GM19240 (cell line): ENCODE measurements around the gene DHODH.
"Not testable (repeated sequence)": the region's sequence is repeated elsewhere in the genome, so short reads cannot be mapped to it uniquely, and the experiment has no call there.

Experiments
- DNase-seq: peaks from one replicate; pipeline ENCODE4 v3.0.0; 2011; ENCODE audit warnings: low spot score; ENCODE audit not compliant: insufficient read length

Gene DHODH

DNA sequence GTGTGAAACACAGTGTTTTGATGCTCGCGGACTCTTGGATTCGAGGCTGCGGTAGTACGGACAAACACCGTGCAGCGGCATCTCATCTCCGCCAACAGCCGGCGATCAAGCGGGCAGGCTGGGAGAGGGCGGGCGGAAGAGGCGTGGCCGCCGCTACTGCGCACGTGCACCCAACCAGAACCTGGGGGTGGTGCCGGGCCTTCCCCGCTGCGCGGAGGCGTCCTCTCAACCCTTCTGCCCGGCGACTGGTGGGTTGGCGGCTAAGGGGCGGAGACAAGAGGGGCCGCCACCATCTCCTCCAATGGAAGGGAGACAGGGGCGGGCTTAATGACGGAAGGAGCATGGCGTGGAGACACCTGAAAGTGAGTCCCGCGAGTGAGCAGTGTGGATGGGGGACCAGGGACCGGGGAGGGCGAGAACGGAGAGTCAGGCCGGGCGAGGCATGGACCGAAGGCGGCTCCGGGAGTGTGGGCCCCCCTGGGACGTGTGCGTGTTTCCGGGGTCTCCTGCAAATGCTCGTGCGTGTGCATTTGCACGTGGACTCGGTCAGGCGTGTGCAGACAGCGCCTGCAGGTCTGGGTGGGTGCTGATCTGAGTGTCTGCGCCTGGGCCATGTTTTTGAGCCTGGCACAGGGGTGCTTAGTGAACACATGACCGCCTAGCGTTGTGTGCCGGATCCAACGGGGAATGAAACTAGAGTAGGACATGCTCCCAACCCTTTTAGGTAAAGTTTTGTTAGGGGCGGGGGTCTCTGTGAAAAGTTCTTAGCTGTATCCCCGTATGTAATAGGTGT lies at the start of gene DHODH:
Gene DHODH (plus strand): TSS at position 321 of the 793 bp plus-strand sequence. CDS start 21 bp downstream, at position 342.
- DNase-seq, result peak; percentile 99

DNA sequence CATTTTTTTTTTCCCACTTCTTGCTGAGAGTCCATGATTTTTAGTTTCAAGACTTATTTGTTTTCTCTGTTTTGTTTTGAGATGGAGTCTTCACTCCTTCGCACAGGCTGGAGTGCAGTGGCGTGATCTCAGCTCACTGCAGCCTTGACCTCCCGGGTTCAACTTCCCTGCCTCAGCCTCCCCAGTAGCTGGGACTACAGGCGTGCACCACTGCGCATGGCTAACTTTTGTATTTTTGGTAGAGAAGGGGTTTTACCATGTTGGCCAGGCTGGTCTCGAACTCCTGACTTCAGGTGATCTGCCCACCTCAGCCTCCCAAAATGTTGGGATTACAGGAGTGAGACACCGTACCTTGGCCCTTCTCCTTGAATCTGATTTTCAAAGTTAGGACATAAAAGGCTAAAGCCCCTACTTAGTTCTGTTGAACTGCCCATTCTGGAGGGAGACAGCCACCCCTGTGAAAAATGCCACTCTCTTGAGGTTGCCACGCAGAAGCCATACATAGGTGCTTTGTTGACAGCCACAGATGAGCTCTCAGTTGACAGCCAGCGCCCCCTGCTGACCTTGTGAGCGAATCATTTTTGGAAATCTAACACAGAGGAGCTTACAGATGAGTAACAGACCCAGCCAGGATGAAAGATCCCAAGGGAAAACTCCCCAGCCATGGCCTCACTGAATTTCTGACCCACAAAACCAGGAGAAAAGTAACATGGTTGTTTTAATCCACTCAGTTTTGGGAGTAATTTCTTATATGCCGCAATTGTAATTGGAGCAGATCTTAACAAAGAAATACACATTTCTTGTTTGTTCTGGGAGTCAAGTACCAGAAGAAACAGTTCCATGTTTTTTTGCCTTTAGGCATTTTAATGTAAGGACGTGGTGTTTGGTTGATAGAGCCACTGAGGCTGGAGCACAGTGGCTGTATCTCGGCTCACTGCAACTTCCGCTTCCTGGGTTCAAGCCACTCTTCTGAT lies 47.2 kb upstream of the DHODH start:
- peak; percentile 51 for DNase-seq

DNA sequence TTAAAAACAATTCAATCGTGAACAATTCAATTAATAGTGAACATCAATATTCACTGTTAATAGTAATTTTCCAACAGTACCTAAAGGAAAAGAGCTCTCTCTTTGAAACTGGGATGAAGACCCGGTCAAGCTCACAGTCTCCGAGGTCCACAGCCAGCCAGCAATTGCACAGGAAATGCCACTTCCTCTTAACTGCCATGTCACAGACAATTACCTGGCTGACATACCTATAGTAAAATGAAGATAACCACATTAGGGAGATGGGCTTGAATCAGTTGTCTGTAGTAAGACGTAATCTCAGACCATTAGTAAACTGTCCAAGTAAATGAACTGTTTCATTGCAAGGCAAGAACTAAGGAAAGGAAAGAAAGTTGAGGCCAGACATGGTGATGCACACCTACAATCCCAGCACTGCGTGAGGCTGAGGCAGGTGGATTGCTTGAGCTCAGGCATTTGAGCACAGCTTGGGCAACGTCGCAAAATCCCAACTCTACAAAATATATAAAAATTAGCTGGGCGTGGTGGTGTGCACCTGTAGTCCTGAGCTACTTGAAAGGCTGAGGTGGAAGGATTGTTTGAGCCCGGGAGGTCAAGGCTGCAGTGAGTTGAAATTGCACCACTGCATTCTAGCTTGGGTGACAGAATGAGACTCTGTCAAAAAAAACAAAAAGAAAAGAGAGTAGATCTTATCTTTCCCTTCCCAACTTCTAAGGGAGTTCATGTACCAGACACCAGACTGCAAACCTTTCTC lies 45.2 kb upstream of the DHODH start:
- no peak for DNase-seq

DNA sequence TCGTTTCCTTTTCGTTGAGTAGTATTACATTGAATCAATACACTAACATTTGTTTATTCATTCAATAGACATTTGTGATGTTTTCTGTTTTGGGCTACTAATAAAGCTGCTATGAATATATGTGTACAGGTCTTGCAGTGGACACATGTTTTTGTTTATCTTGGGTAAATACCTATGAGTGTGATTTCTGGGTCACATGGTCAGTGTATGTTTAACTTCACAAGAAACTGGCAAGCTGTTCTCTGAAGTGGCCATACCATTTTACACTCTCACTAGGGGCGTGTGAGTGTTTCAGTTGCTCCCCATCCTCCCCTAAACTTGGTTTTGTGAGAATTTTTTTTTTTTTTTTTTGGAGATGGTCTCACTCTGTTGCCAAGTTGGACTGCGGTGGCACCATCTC lies 43.3 kb upstream of the DHODH start:
- DNase-seq, result no peak

DNA sequence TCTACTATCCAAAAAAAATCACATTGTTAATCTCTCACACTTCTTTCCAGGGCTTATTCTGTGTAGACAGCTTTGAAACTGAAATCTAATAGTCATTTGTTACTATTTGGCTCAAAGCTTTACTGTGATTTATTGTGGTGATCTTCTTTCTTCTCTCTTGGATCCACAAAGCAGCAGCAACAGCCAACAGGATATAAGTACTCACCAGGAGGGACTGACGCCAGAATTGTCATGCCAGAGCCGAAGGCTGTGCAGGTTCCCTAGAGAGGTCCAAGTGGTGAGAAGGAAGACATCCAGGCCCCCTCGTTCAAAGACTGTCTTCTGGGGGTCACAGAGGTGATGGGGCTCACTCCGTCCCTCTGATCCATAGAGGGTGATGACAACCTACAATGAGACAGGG lies 41.6 kb upstream of the DHODH start:
- no peak for DNase-seq

DNA sequence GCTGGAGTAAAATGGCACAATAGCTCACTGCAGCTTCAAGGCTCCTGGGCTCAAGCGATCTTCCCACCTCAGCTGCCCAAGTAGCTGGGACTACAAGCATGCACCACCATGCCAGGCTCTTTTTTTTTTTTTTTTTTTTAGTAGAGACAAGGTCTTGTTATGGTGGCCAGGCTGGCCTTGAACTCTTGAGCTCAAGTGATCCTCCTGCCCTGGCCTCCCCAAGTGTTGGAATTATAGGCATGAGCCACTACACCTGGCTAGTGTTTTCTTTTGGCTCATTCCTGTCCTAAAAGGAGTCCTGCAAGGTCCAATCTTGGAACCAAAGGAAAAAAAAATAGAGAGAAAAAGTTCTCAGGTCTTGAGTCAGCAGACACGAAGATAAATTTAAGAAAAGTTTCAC lies 39.2 kb upstream of the DHODH start:
- DNase-seq, result no peak

DNA sequence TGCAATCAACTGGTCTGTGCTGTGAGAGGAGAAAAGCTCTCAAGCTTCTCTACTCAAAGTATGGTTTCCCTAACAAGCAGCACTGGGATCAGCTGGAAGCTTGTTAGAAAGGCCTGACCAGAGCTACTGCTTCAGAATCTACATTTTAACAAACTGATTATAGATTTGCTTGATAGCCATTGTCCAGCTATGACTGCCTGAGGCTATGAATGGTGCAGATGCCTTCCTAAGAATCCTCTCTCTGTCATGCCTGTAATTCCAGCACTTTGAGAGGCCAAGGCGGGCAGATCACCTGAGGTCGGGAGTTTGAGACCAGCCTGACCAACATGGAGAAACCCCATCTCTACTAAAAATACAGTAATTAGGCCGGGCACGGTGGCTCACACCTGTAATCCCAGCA lies 37.0 kb upstream of the DHODH start:
- DNase-seq, result no peak

DNA sequence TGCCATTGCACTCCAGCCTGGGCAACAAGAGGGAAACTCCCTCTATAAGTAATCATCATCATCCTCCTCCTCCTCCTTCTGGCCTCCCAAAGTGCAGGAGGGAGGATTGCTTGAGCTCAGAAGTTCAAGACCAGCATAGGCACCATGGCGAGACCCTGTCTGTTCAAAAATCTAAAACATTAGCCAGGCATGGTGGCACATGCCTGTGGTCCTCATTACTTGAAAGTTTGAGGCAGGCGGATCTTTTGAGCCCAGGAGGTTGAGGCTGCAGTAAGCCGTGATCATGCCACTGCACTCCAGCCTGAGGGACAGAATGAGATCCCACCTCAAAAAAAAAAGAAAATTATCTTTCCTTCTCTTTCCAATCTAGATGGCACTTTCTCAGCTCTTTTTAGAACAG lies 36.2 kb upstream of the DHODH start:
- DNase-seq, result no peak

DNA sequence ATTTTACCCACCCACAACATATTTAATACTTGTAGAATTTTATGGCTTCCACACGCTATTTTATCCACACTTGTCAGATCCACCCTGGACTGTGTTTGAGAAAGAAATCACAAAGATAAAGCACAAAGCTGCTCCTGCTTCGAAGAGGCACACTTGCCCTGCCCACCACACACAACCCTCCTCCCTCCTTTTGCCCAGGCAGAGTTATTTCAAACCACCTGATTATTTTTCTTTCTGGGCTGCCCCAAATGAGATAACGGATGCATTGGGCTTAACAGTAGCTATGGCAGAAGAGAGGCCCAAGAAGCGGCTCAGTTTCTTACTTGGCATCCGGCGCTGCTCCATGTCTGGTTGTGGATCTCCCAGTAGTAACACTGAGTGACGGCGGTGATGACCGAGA lies 35.5 kb upstream of the DHODH start:
- no peak for DNase-seq

DNA sequence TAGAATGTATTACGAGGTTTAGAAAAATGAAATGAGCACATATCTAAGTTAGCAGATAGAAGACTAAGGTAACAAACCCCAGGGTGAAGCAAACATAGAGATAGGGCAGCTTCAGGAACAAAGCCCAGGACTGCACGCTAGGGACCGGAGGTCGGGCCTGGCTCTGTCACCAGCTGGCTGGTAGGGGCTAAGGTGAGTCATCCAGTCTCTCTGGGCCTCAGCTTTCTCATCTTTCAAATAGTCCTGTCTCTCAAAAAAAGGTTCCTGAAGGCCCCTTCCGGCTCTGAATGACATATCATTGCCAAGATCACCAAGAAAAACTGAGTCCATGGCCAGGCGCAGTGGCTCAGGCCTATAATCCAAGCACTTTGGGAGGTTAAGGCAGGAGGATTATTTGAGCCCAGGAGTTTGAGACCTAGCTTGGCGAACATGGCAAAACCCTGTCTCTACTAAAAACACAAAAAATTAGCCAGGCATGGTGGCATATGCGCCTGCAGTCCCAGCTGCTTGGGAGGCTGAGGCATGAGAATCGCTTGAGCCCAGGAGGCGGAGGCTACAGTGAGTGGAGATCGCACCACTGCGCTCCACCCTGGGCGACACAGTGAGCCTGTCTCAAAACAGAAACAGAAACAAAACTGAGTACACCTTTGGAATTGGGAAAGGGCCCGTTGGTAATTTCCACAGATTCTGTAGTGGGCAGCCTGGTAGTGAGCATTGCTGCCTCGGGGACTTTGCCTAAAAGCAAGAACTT lies 34.3 kb upstream of the DHODH start:
- no peak for DNase-seq

DNA sequence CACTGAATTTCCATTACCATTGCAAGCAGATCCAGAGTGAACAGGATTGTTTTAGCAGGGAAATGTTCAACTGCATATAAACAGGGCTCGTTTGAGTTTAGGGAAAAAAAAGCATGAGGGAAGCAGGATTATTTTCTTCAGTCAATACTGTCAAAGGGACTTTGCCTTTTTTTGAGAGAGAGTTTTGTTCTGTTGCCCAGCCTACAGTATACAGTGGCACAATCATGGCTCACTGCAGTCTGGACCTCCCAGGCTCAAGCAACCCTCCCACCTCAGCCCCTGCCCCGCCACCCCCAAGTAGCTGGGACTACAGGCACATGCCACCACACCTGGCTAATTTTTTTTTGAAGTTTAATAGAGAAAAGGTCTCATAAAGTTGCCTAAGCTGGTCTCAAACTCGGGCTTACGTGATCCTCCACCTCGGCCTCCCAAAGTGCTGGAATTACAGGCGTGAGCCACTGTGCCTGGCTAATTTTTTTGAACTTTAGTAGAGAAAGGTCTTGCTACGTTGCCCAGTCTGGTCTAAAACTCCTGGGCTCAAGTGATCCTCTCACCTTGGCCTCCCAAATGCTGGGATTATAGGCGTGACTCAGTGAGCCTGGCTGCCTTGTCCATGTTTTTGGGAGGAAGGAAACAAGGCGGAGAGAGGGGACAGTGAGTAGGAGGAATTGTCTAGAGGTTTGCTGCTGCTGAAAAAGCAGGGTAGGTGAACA lies 23.1 kb upstream of the DHODH start:
- no peak for DNase-seq

DNA sequence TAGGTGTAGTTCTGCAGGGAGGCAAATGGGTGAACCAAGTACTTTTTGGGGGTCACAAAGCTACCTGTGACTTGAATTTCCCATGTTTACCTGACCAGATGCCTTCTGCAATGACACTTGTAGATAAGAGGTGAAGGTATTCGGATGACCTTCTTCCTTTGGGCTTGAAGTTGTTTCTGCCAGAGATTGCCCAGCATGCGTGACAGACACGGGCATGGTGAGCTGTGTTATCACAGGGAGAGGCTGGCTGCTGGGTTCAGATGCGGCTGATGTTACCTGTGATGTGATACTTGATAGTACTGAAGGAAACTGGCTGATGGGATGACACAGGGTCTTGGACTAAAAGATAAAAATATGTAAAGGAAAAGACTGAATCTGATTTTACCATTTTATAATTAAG lies 22.4 kb upstream of the DHODH start:
- no peak for DNase-seq

DNA sequence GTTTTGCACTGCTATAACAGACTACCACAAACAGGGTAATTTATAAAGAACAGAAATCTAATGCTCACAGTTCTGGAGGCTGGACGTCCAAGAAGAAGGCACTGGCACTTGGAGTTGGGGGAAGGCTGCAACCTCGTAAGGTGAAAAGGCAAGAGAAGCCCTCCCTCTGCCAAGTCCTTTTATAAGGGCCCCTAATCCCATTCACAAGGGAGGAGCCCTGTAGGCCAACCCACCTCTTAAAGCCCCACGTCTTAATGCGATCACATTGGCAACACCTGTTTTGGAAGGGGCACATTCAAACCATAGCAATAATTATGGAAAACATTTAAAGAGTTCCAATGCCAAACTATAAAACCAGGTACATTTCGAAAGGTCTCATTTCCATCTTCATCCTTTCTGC lies 13.5 kb upstream of the DHODH start:
- DNase-seq, result no peak

DNA sequence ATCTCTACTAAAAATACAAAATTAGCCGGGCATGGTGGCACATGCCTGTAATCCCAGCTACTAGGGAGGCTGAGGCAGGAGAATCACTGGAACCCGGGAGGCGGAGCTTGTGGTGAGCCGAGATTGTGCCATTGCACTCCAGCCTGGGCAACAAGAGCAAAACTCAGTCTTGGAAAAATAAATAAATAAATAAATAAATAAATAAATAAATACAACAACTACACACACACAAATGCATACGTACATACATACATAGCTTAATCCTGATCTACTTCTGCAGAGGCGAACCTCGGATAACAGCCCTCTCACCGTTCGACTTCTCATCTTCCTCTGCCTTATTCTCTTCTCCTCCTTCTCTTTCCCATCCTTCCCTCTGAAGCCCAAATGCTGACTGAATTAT lies 11.0 kb upstream of the DHODH start:
- DNase-seq, result not testable (repeated sequence)

DNA sequence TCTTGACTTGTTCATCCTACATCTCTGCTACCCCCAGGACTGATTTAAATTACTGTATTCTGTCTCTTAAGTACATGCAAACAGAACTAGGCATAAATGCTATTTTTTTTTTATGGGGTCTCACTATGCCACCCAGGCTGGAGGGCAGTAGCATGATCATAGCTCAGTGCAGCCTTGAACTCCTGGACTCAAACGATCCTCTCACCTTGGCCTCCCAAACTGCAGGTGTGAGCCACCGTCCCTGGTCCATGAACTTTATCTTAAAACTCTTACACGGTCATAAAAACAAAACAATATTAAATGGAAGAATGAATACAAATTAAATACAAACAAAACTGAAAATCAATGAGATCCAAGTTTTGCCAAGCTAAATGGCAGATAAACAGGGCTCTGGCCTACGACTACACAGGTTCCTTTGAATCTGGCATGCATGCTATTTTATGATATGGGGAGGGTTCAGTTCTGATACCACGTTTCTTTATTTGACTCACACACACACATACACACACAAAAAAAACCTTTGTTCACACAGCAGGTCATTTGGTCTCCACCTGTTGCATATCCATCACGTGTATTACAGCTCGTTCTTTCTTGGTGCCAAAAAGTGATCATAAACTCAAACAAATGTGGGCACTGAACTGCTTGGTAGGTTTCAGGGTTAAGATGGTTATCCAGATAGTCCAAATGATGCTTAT lies 7.2 kb upstream of the DHODH start:
- DNase-seq, result no peak

DNA sequence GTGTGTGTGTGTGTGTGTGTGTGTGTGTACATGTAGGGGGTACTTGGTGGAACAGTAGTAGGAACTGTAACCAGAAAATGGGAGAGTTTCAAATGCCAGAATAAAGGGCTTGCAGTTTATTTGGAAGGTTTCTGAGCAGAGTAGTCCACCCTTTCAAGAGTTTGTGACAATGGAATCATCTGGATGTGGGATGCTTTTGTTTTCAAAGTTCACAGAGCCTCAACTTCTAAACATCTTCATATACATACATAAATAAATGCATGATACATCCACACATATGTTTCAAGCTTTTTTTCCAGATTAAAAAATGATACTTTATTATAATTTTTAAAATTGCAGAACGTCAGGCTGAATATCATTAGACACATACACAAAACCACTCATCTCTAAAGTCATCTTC lies 5.9 kb upstream of the DHODH start:
- DNase-seq, result no peak

DNA sequence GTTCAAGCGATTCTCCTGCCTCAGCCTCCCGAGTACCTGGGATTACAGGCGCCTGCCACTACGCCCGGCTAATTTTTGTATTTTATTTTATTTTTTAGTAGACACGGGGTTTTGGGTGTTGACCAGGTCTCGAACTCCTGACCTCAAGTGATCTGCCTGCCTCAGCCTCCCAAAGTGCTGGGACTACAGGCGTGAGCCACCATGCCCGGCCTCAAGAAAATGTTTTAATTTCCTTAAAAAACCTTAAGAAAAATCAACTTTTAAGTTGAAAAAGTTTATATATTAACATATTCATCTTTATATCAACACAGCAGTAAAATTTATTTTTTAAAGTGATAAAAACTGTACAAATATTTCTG lies 500 bp upstream of the DHODH start:
- DNase-seq, result not testable (repeated sequence)

DNA sequence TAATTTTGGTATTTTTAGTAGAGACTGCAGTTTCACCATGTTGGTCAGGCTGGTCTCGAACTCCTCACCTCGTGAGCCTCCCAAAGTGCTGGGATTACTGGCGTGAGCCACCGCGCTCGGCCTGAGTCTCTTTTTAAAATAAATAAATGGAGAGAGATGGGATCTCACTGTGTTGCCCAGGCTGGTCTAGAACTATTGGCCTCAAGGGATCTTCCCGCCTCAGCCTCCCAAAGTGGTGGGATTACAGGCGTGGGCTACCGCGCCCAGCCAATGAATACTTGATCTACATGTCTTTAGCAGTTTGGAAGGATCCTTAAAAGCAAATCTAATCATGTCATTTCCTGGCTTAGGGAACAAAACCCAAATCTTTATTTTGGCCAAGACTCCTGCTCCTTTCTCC lies 1.2 kb downstream of the DHODH start:
- DNase-seq, result no peak

DNA sequence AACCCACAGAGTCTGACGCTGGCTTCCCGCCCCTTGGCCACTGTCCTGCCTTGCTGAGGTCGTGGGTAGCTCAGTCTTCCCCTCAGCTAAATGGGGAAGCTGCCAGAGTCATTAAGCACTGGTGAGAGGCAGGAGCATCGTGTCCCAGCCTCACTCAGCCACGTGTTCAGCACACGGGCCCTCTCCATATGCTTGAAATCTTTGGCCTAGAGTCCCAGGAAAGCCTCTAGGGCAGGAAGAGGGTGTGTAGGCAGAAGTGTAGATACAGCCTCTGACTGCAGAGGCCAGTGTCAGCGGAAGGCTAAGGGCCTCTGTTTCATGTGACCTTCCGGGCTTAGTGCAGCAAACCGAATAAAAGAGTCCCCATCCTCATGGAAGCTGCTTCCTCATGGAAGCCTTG lies 4.1 kb downstream of the DHODH start:
- DNase-seq, result no peak

DNA sequence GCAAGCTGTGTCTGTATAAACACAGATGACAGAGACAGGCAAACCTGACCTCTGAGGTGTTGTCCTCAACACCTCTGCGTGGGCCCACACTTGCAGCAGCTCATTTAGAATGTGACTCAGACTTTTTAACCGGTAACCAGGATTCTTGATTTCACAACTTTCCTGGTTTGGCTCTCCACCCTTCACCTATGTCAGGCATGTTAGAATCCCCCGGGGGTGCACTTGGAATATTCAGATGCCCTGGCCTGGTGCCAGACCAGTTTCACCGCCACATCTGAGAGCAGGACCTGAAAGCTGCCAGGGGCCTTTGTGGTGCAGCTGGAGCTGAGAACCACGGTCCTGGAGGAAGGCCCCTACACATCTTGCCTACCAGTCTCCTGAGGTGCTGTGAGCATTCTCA lies 4.8 kb downstream of the DHODH start:
- DNase-seq, result no peak
